Measurements from ENCODE around the gene PAEP.

Gene PAEP

DNA sequence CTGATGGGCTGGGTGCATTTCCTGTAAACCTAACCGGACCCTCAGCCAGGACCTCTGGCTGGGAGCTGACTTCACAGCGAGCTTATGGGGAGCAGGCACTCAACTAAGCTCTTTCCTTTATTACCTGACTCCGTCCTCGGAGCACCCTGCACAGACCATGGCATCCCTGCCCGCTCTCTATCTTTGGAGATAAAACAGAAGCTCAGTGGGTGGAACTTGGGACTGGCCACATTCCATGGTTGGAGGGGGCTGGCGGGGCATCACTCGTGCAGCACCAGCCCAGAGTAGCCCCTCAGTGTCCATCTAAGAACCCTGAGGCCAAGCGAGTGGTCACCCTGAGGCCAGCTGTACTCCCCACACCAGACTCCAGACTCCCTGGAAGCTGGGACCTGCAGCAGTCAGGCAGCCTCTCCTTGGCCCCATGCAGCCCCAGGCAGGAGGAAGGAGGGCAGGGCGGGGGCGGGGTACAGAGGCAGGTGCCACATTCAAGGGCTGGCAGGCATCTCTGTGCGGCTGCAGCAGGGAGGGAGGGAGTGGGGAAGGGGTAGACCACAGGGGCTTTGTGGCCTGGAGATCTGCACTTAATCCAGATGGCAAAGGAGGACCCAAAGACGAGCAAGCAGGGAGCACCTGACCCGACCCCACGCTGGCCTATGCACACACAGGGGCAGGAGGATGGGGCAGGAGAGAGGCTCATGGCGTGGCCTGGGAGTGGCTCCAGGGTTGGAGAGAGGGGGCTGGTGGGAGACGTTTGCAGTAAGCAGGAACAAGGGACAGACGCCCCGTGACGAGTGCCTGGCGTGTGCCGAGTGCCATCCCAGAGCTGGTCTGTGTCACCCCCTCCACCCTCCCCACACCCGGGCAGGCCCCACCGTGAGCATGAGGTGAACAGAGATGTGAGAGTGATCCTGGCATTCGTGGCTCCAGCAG lies 51.7 kb downstream of the PAEP start:
- no peak for DNase-seq (ENCODE audit: low read depth in 2 of 2, low spot score in 1 of 2)

DNA sequence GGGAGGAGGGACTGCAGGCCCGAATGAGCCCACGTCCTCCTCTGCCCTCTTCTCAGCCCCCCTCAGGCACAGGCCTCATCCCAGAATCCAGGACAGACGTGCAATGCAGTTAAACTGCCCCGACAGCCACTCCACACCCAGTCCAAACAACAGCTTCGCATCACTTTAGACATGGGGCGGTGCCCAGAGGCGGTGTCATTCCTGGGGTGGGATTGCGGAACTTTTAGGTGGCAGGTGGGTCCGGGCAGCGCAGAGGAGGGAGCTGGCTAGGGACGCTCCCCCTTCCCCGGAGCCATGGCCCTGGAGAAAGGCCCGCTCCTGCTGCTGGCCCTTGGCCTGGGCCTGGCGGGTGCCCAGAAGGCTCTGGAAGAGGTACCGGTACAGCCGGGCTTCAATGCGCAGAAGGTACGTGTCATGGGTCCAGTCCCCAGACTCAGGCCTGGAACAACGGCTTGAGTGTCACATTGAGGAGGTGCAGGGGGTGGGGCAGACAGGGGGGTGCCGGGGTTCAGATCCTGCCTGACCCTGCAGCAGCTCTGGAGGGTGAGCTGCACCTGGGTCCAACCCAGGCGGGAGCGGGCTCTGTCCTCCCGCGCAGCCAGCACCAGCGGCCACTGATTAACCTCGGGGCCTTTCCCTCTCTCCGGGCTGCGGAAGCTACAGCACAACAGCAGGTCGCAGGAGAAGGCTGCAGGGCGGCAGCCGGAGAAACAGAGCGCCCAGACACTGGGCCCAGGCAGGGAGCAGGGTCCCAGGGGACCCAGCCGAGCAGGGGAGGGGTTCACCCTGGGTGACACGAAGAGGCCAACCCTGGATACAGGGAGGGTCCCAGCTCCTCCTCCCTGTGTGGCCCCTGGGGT lies 52.6 kb downstream of the PAEP start:
- DNase-seq (ENCODE audit: low read depth in 2 of 2, low spot score in 1 of 2), result no peak

DNA sequence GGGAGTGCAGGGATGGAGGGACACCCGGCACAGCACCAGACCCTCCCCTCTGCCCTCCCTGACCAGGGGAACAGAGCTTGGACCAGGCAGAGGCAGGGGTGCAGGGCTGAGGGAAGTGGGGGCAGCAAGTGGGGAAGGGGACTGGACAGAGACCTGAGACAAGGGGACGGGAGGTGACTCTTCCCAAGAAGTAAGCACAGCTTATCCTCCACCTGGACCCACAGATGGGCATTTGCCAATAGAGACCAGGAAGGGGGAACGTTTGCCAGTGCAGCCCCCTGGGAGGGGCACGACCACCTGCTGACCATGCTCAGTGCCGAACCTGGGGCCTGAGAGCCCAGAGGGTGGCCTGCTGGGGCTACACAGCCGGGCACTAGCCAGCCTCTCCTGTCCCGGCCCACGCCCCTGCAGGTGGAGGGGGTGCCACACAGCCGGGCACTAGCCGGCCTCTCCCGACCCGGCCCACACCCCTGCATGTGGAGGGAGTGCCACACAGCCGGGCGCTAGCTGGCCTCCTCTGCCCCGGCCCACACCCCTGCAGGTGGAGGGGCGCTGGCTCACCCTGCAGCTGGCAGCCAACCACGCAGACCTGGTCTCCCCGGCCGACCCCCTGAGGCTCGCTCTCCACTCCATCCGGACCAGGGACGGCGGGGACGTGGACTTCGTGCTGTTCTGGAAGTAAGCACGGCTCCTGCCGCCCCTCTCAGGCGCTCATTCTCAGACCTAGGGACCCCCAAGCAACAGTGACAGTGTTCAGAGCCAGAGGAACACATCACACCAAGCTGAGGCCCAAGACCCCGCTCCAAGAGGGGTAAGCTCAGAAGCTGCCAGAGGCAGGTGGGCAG lies 53.5 kb downstream of the PAEP start:
- no peak for DNase-seq (ENCODE audit: low read depth in 2 of 2, low spot score in 1 of 2)

DNA sequence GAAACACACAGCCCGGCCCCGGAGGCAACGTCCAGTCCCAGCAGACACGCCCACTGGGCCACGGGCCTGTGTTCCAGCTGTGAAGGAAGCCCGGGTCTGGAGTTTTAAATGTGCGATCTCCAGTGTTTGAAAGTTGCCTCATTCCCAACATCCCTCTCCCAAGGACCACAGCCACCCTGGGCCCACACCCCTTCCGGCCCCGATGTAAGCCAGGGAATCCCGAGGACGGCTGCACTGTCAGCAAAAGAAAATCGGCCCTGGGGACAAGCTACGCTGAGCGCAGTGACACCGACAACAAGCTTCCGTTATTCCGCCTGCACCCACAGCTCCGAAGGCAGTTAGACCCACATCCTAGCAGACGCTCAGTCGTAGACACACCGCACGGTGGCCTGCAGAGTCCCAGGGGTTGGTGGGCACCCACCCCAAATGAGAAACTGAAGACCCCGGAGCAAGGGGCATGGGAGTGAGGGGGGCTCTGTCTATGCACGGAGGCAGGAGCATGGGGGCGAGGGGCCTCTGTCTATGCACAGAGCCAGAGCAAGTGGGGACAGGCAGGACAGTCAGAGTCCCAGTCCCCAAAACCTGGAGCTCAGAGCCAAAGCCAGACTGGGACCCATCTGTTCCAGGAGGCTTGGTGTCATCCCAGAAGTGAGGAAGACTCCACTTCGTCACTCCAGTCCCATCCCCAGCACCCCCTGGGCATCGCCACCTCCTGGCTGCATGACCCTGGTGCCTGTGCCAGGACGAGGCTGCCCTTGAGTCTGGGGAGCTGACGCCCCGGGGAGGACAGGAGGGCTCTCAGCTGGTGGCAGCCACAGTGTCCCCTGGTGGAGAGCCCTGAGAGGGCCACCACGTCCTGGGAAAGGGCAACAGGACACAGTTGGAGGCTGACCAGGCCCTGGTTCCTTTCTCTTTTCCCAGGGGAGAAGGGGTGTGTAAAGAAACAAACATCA lies 54.4 kb downstream of the PAEP start:
- no peak for DNase-seq (ENCODE audit: low read depth in 2 of 2, low spot score in 1 of 2)
